GM23248 (cell line): Measurements from ENCODE around the gene PLA2G4F.

Experiments used
- EZH2 ChIP-seq: fragments of 200-600 bp; sonication (generic); IDR thresholded peaks from 2 replicates; pipeline ENCODE4 v1.6.1; 2018; ENCODE audit warnings: antibody characterized with exemption, mild to moderate bottlenecking; ENCODE audit not compliant: insufficient read depth, poor library complexity, severe bottlenecking
- EZH2phosphoT487 ChIP-seq: fragments of 200-600 bp; sonication (generic); IDR thresholded peaks from 2 replicates; pipeline ENCODE4 v1.6.1; 2018; ENCODE audit warnings: antibody characterized with exemption, moderate library complexity, mild to moderate bottlenecking, low read depth; ENCODE audit not compliant: insufficient read depth

DNA sequence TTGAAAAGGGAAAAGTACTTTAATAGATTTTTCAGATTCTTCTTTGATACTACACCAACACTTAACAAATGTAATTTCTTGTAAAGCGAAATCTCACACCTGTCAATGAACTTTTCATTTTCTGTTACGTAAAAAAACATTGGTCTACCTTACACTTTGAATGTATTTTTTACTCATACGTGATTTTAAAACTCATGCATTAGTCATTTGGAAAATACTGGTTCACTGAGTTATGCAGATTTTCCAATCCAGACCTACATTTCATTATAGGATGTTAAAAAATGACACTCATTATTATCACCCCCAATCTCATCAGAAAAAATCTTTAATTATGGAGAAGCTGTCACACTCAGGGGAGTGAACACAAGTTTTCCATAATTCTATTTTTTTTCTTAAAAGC lies 36.9 kb upstream of the PLA2G4F start:
- TF ChIP-seq EZH2phosphoT487 (no peak), EZH2 (no peak)
